Ovary (tissue), 3 donors: ENCODE results near the gene RARRES1.

Experiments used
- POLR2A ChIP-seq: fragments of 450-650 bp; IDR thresholded peaks from one replicate; pipeline ENCODE4 v1.6.1; 2017; ENCODE audit warnings: antibody characterized with exemption, mild to moderate bottlenecking, moderate library complexity
- TF ChIP-seq, protein P1 (sequence below), 3 donors: fragments of 450-650 bp in 2 of 3; fragments of 200-600 bp in 1 of 3; IDR thresholded peaks; one replicate each; pipeline versions ENCODE4 v1.5.1 to v1.8.0; 2016 to 2022; ENCODE audit warnings: antibody characterized with exemption in 3 of 3, mild to moderate bottlenecking in 1 of 3
- donor health status: DM: no; HTN: no; CAD: no.

- TF ChIP-seq, protein P1, sequence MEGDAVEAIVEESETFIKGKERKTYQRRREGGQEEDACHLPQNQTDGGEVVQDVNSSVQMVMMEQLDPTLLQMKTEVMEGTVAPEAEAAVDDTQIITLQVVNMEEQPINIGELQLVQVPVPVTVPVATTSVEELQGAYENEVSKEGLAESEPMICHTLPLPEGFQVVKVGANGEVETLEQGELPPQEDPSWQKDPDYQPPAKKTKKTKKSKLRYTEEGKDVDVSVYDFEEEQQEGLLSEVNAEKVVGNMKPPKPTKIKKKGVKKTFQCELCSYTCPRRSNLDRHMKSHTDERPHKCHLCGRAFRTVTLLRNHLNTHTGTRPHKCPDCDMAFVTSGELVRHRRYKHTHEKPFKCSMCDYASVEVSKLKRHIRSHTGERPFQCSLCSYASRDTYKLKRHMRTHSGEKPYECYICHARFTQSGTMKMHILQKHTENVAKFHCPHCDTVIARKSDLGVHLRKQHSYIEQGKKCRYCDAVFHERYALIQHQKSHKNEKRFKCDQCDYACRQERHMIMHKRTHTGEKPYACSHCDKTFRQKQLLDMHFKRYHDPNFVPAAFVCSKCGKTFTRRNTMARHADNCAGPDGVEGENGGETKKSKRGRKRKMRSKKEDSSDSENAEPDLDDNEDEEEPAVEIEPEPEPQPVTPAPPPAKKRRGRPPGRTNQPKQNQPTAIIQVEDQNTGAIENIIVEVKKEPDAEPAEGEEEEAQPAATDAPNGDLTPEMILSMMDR (IDR thresholded peaks at IDR 0.05) = no peak
- TF ChIP-seq POLR2A = no peak
These were observed 14.7 kb downstream of the RARRES1 start for GRCh38 chr3:158717576-158717975.
